Glomerular visceral epithelial cell (primary cell): ENCODE results near the gene DEXI.

Source experiments
- DNase-seq: peaks from one replicate; pipeline ENCODE4 v3.0.0-alpha.2; 2016; ENCODE audit errors: extremely low spot score

DEXI gene

GRCh38 chr16:10942352-10943063 is at the start of gene DEXI:
DEXI (minus strand) TSS chr16:10942468; CDS start chr16:10942005, 463 bp downstream.
- DNase-seq, result peak; percentile 89

GRCh38 chr16:10990378-10990777 is 48.1 kb upstream of the DEXI start:
- DNase-seq, result no peak

- no peak for DNase-seq
Observed at GRCh38 chr16:10989559-10989958, 47.3 kb upstream of the DEXI start.

GRCh38 chr16:10988879-10989278 is 46.6 kb upstream of the DEXI start:
- no peak for DNase-seq

GRCh38 chr16:10988164-10988803 is 46.0 kb upstream of the DEXI start:
- DNase-seq, result no peak

- no peak for DNase-seq
Observed at GRCh38 chr16:10987361-10988163, 45.3 kb upstream of the DEXI start.

GRCh38 chr16:10984509-10984908 is 42.2 kb upstream of the DEXI start:
- DNase-seq, result no peak

GRCh38 chr16:10983159-10983558 is 40.9 kb upstream of the DEXI start:
- DNase-seq, result no peak

- DNase-seq, result no peak
Observed at GRCh38 chr16:10982465-10983150, 40.3 kb upstream of the DEXI start.

- DNase-seq, result no peak
Observed at GRCh38 chr16:10981697-10982216, 39.5 kb upstream of the DEXI start.

GRCh38 chr16:10980813-10981212 is 38.5 kb upstream of the DEXI start:
- no peak for DNase-seq

- DNase-seq, result no peak
Observed at GRCh38 chr16:10979717-10980601, 37.7 kb upstream of the DEXI start.

GRCh38 chr16:10978871-10979446 is 36.7 kb upstream of the DEXI start:
- no peak for DNase-seq

- DNase-seq, result no peak
Observed at GRCh38 chr16:10978124-10978523, 35.9 kb upstream of the DEXI start.

- DNase-seq, result no peak
Observed at GRCh38 chr16:10976634-10977033, 34.4 kb upstream of the DEXI start.

- no peak for DNase-seq
Observed at GRCh38 chr16:10972819-10973464, 30.7 kb upstream of the DEXI start.

GRCh38 chr16:10972108-10972818 is 30.0 kb upstream of the DEXI start:
- DNase-seq, result no peak

GRCh38 chr16:10971560-10971961 is 29.3 kb upstream of the DEXI start:
- peak; percentile 73 for DNase-seq

- DNase-seq, result no peak
Observed at GRCh38 chr16:10970065-10970464, 27.8 kb upstream of the DEXI start.
